Ovary (tissue), 9 donors: ENCODE results near the gene RTP3. TPM values are rescaled to one million over a fixed set of nuclear protein-coding genes. Genes with fewer than 3 reads are reported as not detected.

Experiments used
- DNase-seq, 5 donors: peaks; one replicate each; pipeline ENCODE4 v3.0.0-alpha.2; 2019 to 2020
- H3K27ac ChIP-seq, 2 donors: fragments of 200-600 bp; one replicate each; pipeline versions ENCODE4 v1.5.1 to v1.8.0; 2019 to 2022
- H3K27me3 ChIP-seq: fragments of 200-600 bp; one replicate; pipeline ENCODE4 v1.8.0; 2022
- H3K36me3 ChIP-seq: fragments of 200-600 bp; sonication (generic); one replicate; pipeline ENCODE4 v1.5.1; 2019
- H3K4me1 ChIP-seq: one replicate; pipeline ENCODE4 v1.8.1; 2013; ENCODE audit warnings: mild to moderate bottlenecking, moderate library complexity; ENCODE audit not compliant: insufficient read depth
- H3K4me3 ChIP-seq: fragments of 200-600 bp; sonication (generic); one replicate; pipeline ENCODE4 v1.5.1; 2017
- H3K9me3 ChIP-seq, 2 donors: fragments of 200-600 bp in 1 of 2; sonication (generic) in 1 of 2; one replicate each; pipeline versions ENCODE4 v1.5.1 to v1.8.1; 2013 to 2019; ENCODE audit warnings: mild to moderate bottlenecking in 1 of 2, moderate library complexity in 1 of 2
- CTCF ChIP-seq, 3 donors: fragments of 450-650 bp in 2 of 3; fragments of 200-600 bp in 1 of 3; IDR thresholded peaks; one replicate each; pipeline versions ENCODE4 v1.5.1 to v1.8.0; 2016 to 2022; ENCODE audit warnings: antibody characterized with exemption in 3 of 3, mild to moderate bottlenecking in 1 of 3
- EP300 ChIP-seq: sonication (generic); formaldehyde crosslinking; IDR thresholded peaks from one replicate; pipeline ENCODE4 v1.6.1; 2017; ENCODE audit warnings: antibody characterized with exemption
- POLR2A ChIP-seq: fragments of 450-650 bp; IDR thresholded peaks from one replicate; pipeline ENCODE4 v1.6.1; 2017; ENCODE audit warnings: antibody characterized with exemption, mild to moderate bottlenecking, moderate library complexity
- WGBS, 3 donors: extraction: QIAGEN DNeasy Blood & Tissue Kit in 1 of 3; methylation state at CpG; one replicate each; pipeline versions ENCODE4 v1.1.5 to v1.1.7; 2013 to 2017; 5-methylcytosine and 5-hydroxymethylcytosine counted together
- intact Hi-C, 4 donors: fragments of 100-400 bp; cut with DNase I; formaldehyde crosslinking; loops; one replicate each; pipeline versions ENCODE4 v1.11.0 to v1.15.1; 2022 to 2023
- polyA plus RNA-seq, 2 donors: library from polyadenylated mRNA; stranded (reverse); fragments of 200-250 nt in 1 of 2; fragments of 350-450 nt in 1 of 2; fragmentation: Illumina TruSeq in 1 of 2; extraction: RNeasy Lipid Tissue Mini Kit (QIAGEN cat#74804) in 1 of 2; gene quantifications; one replicate each; pipeline ENCODE4 v1.2.3, GENCODE V29; 2013 to 2014
- total RNA-seq, 7 donors: library from RNA; depleted of rRNA in 2 of 7; stranded (reverse); fragments of >200 nt in 2 of 7; fragmentation: NEBNext Ultra II Directional in 3 of 7; extraction: Animal tissue kit (Norgen Biotek cat#: 25700) in 3 of 7; gene quantifications; one replicate each; pipeline versions ENCODE4 v1.1.0 to v1.2.4, GENCODE V29; 2016 to 2023
- donor health status: DM: no; HTN: no; CAD: no; lungs with moderate emphysema.
- donor health status: DM: no; HTN: no; CAD: no.
- donor health status: Bipolar disorder and iron deficiency.
- donor health status: DM: yes; HTN: yes; CAD: no.
- donor health status: DM: no; HTN: no; CAD: no.
- donor health status: DM: yes; HTN: yes; CAD: no.

The RTP3 gene
- total and polyA plus RNA-seq, 9 donors = not detected

- no peaks in the 10 kb centered on the region for H3K9me3 ChIP-seq
- WGBS, 3 donors = 86 to 92% (median 91%) methylated on average over 6 of the region's 6 CpGs
- TF ChIP-seq POLR2A = no peak
- no peak for TF ChIP-seq EP300
- no peak for TF ChIP-seq CTCF (IDR thresholded peaks at IDR 0.05)
- no peak for DNase-seq
- H3K4me1 ChIP-seq = no peaks in the 10 kb centered on the region
- no peaks in the 10 kb centered on the region for H3K36me3 ChIP-seq
- H3K4me3 ChIP-seq = no peak overlapping the region
- no peak overlapping the region for H3K27ac ChIP-seq
- no peaks in the 10 kb centered on the region for H3K27me3 ChIP-seq
- intact Hi-C loops = loop anchor here in 1 of 4 donors (10.0 kb wide), 1 partner anchor 154 kb away; no protein-coding TSS in a partner anchor
Measured at GRCh38 chr3:46480491-46481195, 17.1 kb upstream of the RTP3 start.

- 83 to 87% (median 84%) methylated on average over 4 of the region's 4 CpGs for WGBS, 3 donors
Measured at GRCh38 chr3:46481636-46482035, 16.1 kb upstream of the RTP3 start.

GRCh38 chr3:46482632-46483350 is 15.0 kb upstream of the RTP3 start:
- TF ChIP-seq EP300 (no peak), CTCF (IDR thresholded peaks at IDR 0.05) (no peak), POLR2A (no peak)
- DNase-seq = no peak
- Histone ChIP-seq H3K27ac (no peak overlapping the region), H3K36me3 (no peaks in the 10 kb centered on the region), H3K4me1 (no peaks in the 10 kb centered on the region), H3K27me3 (no peaks in the 10 kb centered on the region), H3K9me3 (no peaks in the 10 kb centered on the region), H3K4me3 (no peak overlapping the region)
- intact Hi-C loops = loop anchor here in 1 of 4 donors (10.0 kb wide), 1 partner anchor 152 kb away; no protein-coding TSS in a partner anchor
- 63 to 66% (median 64%) methylated on average over 1 of the region's 1 CpG for WGBS, 3 donors

More at GRCh38 chr3:46481636-46482035, 16.1 kb upstream of the RTP3 start:
- intact Hi-C loops = loop anchor here in 1 of 4 donors (10.0 kb wide), 1 partner anchor 153 kb away; no protein-coding TSS in a partner anchor
- Histone ChIP-seq H3K4me3 (no peak overlapping the region), H3K36me3 (no peaks in the 10 kb centered on the region), H3K4me1 (no peaks in the 10 kb centered on the region), H3K27ac (no peak overlapping the region), H3K9me3 (no peaks in the 10 kb centered on the region), H3K27me3 (no peaks in the 10 kb centered on the region)
- no peak for TF ChIP-seq CTCF (IDR thresholded peaks at IDR 0.05)
- DNase-seq = no peak

- H3K27ac ChIP-seq = no peak overlapping the region
- H3K9me3 ChIP-seq = no peaks in the 10 kb centered on the region
- no peaks in the 10 kb centered on the region for H3K36me3 ChIP-seq
- no peaks in the 10 kb centered on the region for H3K4me1 ChIP-seq
- H3K4me3 ChIP-seq = no peak overlapping the region
- no peaks in the 10 kb centered on the region for H3K27me3 ChIP-seq
- WGBS, 3 donors = 71 to 81% (median 71%) methylated on average over 2 of the region's 2 CpGs
- DNase-seq = no peak
- intact Hi-C loops = loop anchor here in 1 of 4 donors (10.0 kb wide), 1 partner anchor 151 kb away; no protein-coding TSS in a partner anchor
- TF ChIP-seq CTCF (IDR thresholded peaks at IDR 0.05) (no peak), POLR2A (no peak), EP300 (no peak)
Measured at GRCh38 chr3:46483825-46484224, 14.0 kb upstream of the RTP3 start.
